SU-DHL-6 (cell line): ENCODE measurements around the gene CERT1.
"Not testable (repeated sequence)": the region's sequence is repeated elsewhere in the genome, so short reads cannot be mapped to it uniquely, and the experiment has no call there.

Source experiments
- EZH2phosphoT487 ChIP-seq: fragments of 200-600 bp; sonication (generic), shearing (Covaris generic); conservative IDR thresholded peaks from 2 replicates; pipeline ENCODE4 v1.6.1; 2018; ENCODE audit warnings: mild to moderate bottlenecking, antibody characterized with exemption, low read length, moderate library complexity, mixed read lengths
- TF ChIP-seq, protein P1 (sequence below): fragments of 200-600 bp; sonication (generic); IDR thresholded peaks from one replicate; pipeline ENCODE4 v1.5.1; 2017; ENCODE audit warnings: antibody characterized with exemption, mild to moderate bottlenecking, low read length, moderate library complexity; ENCODE audit not compliant: insufficient read depth, poor library complexity, severe bottlenecking

DNA sequence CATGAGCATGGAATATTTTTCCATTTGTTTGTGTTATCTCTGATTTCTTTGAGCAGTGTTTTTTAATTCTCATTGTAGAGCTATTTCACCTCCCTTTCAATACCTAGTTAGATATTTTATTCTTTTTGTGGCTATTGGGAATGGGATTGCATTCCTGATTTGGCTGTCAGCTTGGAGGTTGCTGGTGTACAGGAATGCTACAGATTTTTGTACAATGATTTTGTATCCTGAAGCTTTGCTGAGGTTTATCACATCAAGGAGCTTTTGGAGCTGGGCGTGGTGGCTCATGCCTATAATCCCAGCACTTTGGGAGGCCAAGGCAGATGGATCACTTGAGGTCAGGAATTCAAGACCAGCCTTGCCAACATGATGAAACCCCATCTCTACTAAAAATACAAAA is 22.3 kb upstream of the CERT1 start:
- TF ChIP-seq, protein P1, sequence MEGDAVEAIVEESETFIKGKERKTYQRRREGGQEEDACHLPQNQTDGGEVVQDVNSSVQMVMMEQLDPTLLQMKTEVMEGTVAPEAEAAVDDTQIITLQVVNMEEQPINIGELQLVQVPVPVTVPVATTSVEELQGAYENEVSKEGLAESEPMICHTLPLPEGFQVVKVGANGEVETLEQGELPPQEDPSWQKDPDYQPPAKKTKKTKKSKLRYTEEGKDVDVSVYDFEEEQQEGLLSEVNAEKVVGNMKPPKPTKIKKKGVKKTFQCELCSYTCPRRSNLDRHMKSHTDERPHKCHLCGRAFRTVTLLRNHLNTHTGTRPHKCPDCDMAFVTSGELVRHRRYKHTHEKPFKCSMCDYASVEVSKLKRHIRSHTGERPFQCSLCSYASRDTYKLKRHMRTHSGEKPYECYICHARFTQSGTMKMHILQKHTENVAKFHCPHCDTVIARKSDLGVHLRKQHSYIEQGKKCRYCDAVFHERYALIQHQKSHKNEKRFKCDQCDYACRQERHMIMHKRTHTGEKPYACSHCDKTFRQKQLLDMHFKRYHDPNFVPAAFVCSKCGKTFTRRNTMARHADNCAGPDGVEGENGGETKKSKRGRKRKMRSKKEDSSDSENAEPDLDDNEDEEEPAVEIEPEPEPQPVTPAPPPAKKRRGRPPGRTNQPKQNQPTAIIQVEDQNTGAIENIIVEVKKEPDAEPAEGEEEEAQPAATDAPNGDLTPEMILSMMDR: not testable (repeated sequence)
- not testable (repeated sequence) for TF ChIP-seq EZH2phosphoT487
